ENCODE results near the gene FMNL2.

FMNL2 gene

GRCh38 chr2:152410165-152410597 lies 75.2 kb downstream of the FMNL2 start:
- H3K4me3 ChIP-seq (ENCODE audit: low read length) = no peak overlapping the region
- H3K27ac ChIP-seq (ENCODE audit: low read length) = no peak overlapping the region
- peaks cover 4% of the 10 kb centered on the region; the same call in 1 of the 2 replicates for H3K4me1 ChIP-seq (ENCODE audit: control insufficient read depth, insufficient read depth, low read length)
- H3K36me3 ChIP-seq (ENCODE audit: control insufficient read depth, insufficient read depth, low read length) = no peaks in the 10 kb centered on the region
- WGBS (ENCODE audit: insufficient coverage, insufficient read length) = no CpG with 5 or more reads among the region's 2 CpGs
- H3K9me3 ChIP-seq (ENCODE audit: control insufficient read depth, insufficient read depth, low read length) = no peaks in the 10 kb centered on the region
- DNase-seq (ENCODE audit: low read depth, low spot score) = no peak
- H3K27me3 ChIP-seq (ENCODE audit: control insufficient read depth, insufficient read depth, low read length) = no peaks in the 10 kb centered on the region

- Histone ChIP-seq H3K4me3 (ENCODE audit: low read length) (no peak overlapping the region), H3K27ac (ENCODE audit: low read length) (no peak overlapping the region), H3K4me1 (ENCODE audit: control insufficient read depth, insufficient read depth, low read length) (peaks cover 4% of the 10 kb centered on the region; the same call in 1 of the 2 replicates), H3K9me3 (ENCODE audit: control insufficient read depth, insufficient read depth, low read length) (no peaks in the 10 kb centered on the region), H3K27me3 (ENCODE audit: control insufficient read depth, insufficient read depth, low read length) (no peaks in the 10 kb centered on the region), H3K36me3 (ENCODE audit: control insufficient read depth, insufficient read depth, low read length) (no peaks in the 10 kb centered on the region)
- DNase-seq (ENCODE audit: low read depth, low spot score) = no peak
Measured at GRCh38 chr2:152411154-152411553, 76.2 kb downstream of the FMNL2 start.

GRCh38 chr2:152413228-152414030 lies 78.5 kb downstream of the FMNL2 start:
- H3K4me3 ChIP-seq (ENCODE audit: low read length) = no peak overlapping the region
- H3K27ac ChIP-seq (ENCODE audit: low read length) = no peak overlapping the region
- WGBS (ENCODE audit: insufficient coverage, insufficient read length) = no CpG with 5 or more reads among the region's 3 CpGs
- peaks cover 4% of the 10 kb centered on the region; the same call in 1 of the 2 replicates for H3K4me1 ChIP-seq (ENCODE audit: control insufficient read depth, insufficient read depth, low read length)
- no peaks in the 10 kb centered on the region for H3K36me3 ChIP-seq (ENCODE audit: control insufficient read depth, insufficient read depth, low read length)
- no peaks in the 10 kb centered on the region for H3K9me3 ChIP-seq (ENCODE audit: control insufficient read depth, insufficient read depth, low read length)
- DNase-seq (ENCODE audit: low read depth, low spot score) = no peak
- no peaks in the 10 kb centered on the region for H3K27me3 ChIP-seq (ENCODE audit: control insufficient read depth, insufficient read depth, low read length)

GRCh38 chr2:152415231-152415642 lies 80.3 kb downstream of the FMNL2 start:
- peaks cover 4% of the 10 kb centered on the region; the same call in 1 of the 2 replicates for H3K4me1 ChIP-seq (ENCODE audit: control insufficient read depth, insufficient read depth, low read length)
- H3K36me3 ChIP-seq (ENCODE audit: control insufficient read depth, insufficient read depth, low read length) = no peaks in the 10 kb centered on the region
- no peak overlapping the region for H3K4me3 ChIP-seq (ENCODE audit: low read length)
- no peak overlapping the region for H3K27ac ChIP-seq (ENCODE audit: low read length)
- no peaks in the 10 kb centered on the region for H3K27me3 ChIP-seq (ENCODE audit: control insufficient read depth, insufficient read depth, low read length)
- WGBS (ENCODE audit: insufficient coverage, insufficient read length) = no CpG with 5 or more reads among the region's 3 CpGs
- no peak for DNase-seq (ENCODE audit: low read depth, low spot score)
- no peaks in the 10 kb centered on the region for H3K9me3 ChIP-seq (ENCODE audit: control insufficient read depth, insufficient read depth, low read length)

GRCh38 chr2:152415796-152416195 lies 80.8 kb downstream of the FMNL2 start:
- H3K4me1 ChIP-seq (ENCODE audit: control insufficient read depth, insufficient read depth, low read length) = peaks cover 2% of the 10 kb centered on the region; the same call in 1 of the 2 replicates
- WGBS (ENCODE audit: insufficient coverage, insufficient read length) = no CpG with 5 or more reads among the region's 3 CpGs
- no peak overlapping the region for H3K27ac ChIP-seq (ENCODE audit: low read length)
- H3K9me3 ChIP-seq (ENCODE audit: control insufficient read depth, insufficient read depth, low read length) = no peaks in the 10 kb centered on the region
- DNase-seq (ENCODE audit: low read depth, low spot score) = no peak
- H3K36me3 ChIP-seq (ENCODE audit: control insufficient read depth, insufficient read depth, low read length) = no peaks in the 10 kb centered on the region
- no peaks in the 10 kb centered on the region for H3K27me3 ChIP-seq (ENCODE audit: control insufficient read depth, insufficient read depth, low read length)
- H3K4me3 ChIP-seq (ENCODE audit: low read length) = no peak overlapping the region

GRCh38 chr2:152418688-152419087 lies 83.7 kb downstream of the FMNL2 start:
- no peaks in the 10 kb centered on the region for H3K4me1 ChIP-seq (ENCODE audit: control insufficient read depth, insufficient read depth, low read length)
- H3K36me3 ChIP-seq (ENCODE audit: control insufficient read depth, insufficient read depth, low read length) = no peaks in the 10 kb centered on the region
- no CpG with 5 or more reads among the region's 3 CpGs for WGBS (ENCODE audit: insufficient coverage, insufficient read length)
- H3K4me3 ChIP-seq (ENCODE audit: low read length) = no peak overlapping the region
- no peaks in the 10 kb centered on the region for H3K27me3 ChIP-seq (ENCODE audit: control insufficient read depth, insufficient read depth, low read length)
- H3K27ac ChIP-seq (ENCODE audit: low read length) = no peak overlapping the region
- no peak for DNase-seq (ENCODE audit: low read depth, low spot score)
- no peaks in the 10 kb centered on the region for H3K9me3 ChIP-seq (ENCODE audit: control insufficient read depth, insufficient read depth, low read length)

GRCh38 chr2:152419944-152420343 lies 85.0 kb downstream of the FMNL2 start:
- Histone ChIP-seq H3K9me3 (ENCODE audit: control insufficient read depth, insufficient read depth, low read length) (no peaks in the 10 kb centered on the region), H3K4me3 (ENCODE audit: low read length) (no peak overlapping the region), H3K4me1 (ENCODE audit: control insufficient read depth, insufficient read depth, low read length) (no peaks in the 10 kb centered on the region), H3K27me3 (ENCODE audit: control insufficient read depth, insufficient read depth, low read length) (no peaks in the 10 kb centered on the region), H3K27ac (ENCODE audit: low read length) (no peak overlapping the region), H3K36me3 (ENCODE audit: control insufficient read depth, insufficient read depth, low read length) (no peaks in the 10 kb centered on the region)
- no peak for DNase-seq (ENCODE audit: low read depth, low spot score)
- no CpG with 5 or more reads among the region's 2 CpGs for WGBS (ENCODE audit: insufficient coverage, insufficient read length)

GRCh38 chr2:152420363-152420762 lies 85.4 kb downstream of the FMNL2 start:
- Histone ChIP-seq H3K4me1 (ENCODE audit: control insufficient read depth, insufficient read depth, low read length) (no peaks in the 10 kb centered on the region), H3K27ac (ENCODE audit: low read length) (no peak overlapping the region), H3K36me3 (ENCODE audit: control insufficient read depth, insufficient read depth, low read length) (no peaks in the 10 kb centered on the region), H3K9me3 (ENCODE audit: control insufficient read depth, insufficient read depth, low read length) (no peaks in the 10 kb centered on the region), H3K27me3 (ENCODE audit: control insufficient read depth, insufficient read depth, low read length) (no peaks in the 10 kb centered on the region), H3K4me3 (ENCODE audit: low read length) (no peak overlapping the region)
- no CpG with 5 or more reads among the region's 3 CpGs for WGBS (ENCODE audit: insufficient coverage, insufficient read length)
- DNase-seq (ENCODE audit: low read depth, low spot score) = no peak

- no peaks in the 10 kb centered on the region for H3K27me3 ChIP-seq (ENCODE audit: control insufficient read depth, insufficient read depth, low read length)
- H3K36me3 ChIP-seq (ENCODE audit: control insufficient read depth, insufficient read depth, low read length) = no peaks in the 10 kb centered on the region
- H3K27ac ChIP-seq (ENCODE audit: low read length) = no peak overlapping the region
- no peaks in the 10 kb centered on the region for H3K4me1 ChIP-seq (ENCODE audit: control insufficient read depth, insufficient read depth, low read length)
- no peaks in the 10 kb centered on the region for H3K9me3 ChIP-seq (ENCODE audit: control insufficient read depth, insufficient read depth, low read length)
- no peak for DNase-seq (ENCODE audit: low read depth, low spot score)
- H3K4me3 ChIP-seq (ENCODE audit: low read length) = no peak overlapping the region
- no CpG with 5 or more reads among the region's 7 CpGs for WGBS (ENCODE audit: insufficient coverage, insufficient read length)
Measured at GRCh38 chr2:152420936-152421335, 86.0 kb downstream of the FMNL2 start.

- Histone ChIP-seq H3K27ac (ENCODE audit: low read length) (no peak overlapping the region), H3K9me3 (ENCODE audit: control insufficient read depth, insufficient read depth, low read length) (no peaks in the 10 kb centered on the region), H3K4me1 (ENCODE audit: control insufficient read depth, insufficient read depth, low read length) (no peaks in the 10 kb centered on the region), H3K36me3 (ENCODE audit: control insufficient read depth, insufficient read depth, low read length) (no peaks in the 10 kb centered on the region), H3K4me3 (ENCODE audit: low read length) (no peak overlapping the region), H3K27me3 (ENCODE audit: control insufficient read depth, insufficient read depth, low read length) (no peaks in the 10 kb centered on the region)
- DNase-seq (ENCODE audit: low read depth, low spot score) = no peak
- WGBS (ENCODE audit: insufficient coverage, insufficient read length) = no CpG with 5 or more reads among the region's 8 CpGs
Measured at GRCh38 chr2:152421521-152422370, 86.8 kb downstream of the FMNL2 start.
